Stomach (tissue), 4 donors: ENCODE measurements around the gene CSF1.

Experiments used
- CTCF ChIP-seq, 7 experiments: fragments of 450-650 bp in 4 of 7; fragments of 200-600 bp in 3 of 7; sonication (generic) in 3 of 7; IDR thresholded peaks; one replicate each; pipeline ENCODE4 v1.5.1; 2016 to 2019; ENCODE audit warnings: antibody characterized with exemption in 7 of 7, control low read depth in 2 of 7, mild to moderate bottlenecking in 1 of 7
- EP300 ChIP-seq: sonication (generic); formaldehyde crosslinking; IDR thresholded peaks from one replicate; pipeline ENCODE4 v1.6.1; 2017; ENCODE audit warnings: antibody characterized with exemption
- POLR2A ChIP-seq, 4 donors: fragments of 450-650 bp; IDR thresholded peaks; one replicate each; pipeline ENCODE4 v1.6.1; 2016; ENCODE audit warnings: antibody characterized with exemption in 4 of 4, control low read depth in 2 of 4, mild to moderate bottlenecking in 1 of 4, moderate library complexity in 1 of 4
- POLR2AphosphoS5 ChIP-seq, 3 donors: sonication (generic); formaldehyde crosslinking; IDR thresholded peaks; one replicate each; pipeline ENCODE4 v1.6.1; 2016; ENCODE audit warnings: antibody characterized with exemption in 3 of 3

- no peak for TF ChIP-seq EP300
- no peak for TF ChIP-seq CTCF (IDR thresholded peaks at IDR 0.05)
- no peak for TF ChIP-seq POLR2A (IDR thresholded peaks at IDR 0.05)
- no peak for TF ChIP-seq POLR2AphosphoS5 (IDR thresholded peaks at IDR 0.05)
These were observed 1.8 kb upstream of the CSF1 start for GRCh38 chr1:109908836-109909235.
